ENCODE measurements around the gene CD109. TPM values are rescaled to one million over a fixed set of nuclear protein-coding genes. Genes with fewer than 3 reads are reported as not detected.
"Not testable (repeated sequence)": the region's sequence is repeated elsewhere in the genome, so short reads cannot be mapped to it uniquely, and the experiment has no call there.

Gene CD109
- total RNA-seq, 1 experiment from 2014 or later: 4.9 TPM

- Histone ChIP-seq H3K4me3 (no peak overlapping the region), H3K4me1 (peaks cover 7% of the 10 kb centered on the region), H3K27me3 (no peaks in the 10 kb centered on the region), H3K9me3 (replicated peaks) (no peaks in the 10 kb centered on the region), H3K36me3 (no peaks in the 10 kb centered on the region), H3K27ac (peak overlapping the region; percentile 30)
- DNase-seq: peak; percentile 54 to 69
Observed at GRCh38 chr6:73704260-73704659, 8.3 kb downstream of the CD109 start.

DNA sequence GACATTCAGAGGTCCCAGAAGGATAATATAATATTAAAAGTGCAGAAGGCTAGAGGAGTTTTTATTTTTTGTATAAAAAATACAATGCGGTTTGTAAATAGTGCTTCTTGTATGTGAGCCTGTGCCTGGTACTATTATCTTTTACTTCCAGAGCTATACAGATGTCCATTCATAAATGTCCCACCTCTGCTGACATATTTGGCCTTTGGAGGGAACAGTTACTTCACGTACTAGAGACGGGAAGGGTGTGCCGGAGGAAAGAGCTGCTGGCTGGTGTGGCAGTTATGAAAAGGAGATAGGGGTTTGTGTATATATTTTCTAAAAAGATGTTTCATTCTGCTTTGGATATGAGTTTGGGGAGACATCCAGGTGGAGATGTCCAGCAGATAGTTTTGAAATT lies 8.8 kb downstream of the CD109 start:
- Histone ChIP-seq H3K36me3 (no peaks in the 10 kb centered on the region), H3K27ac (peak overlapping the region; percentile 30), H3K4me1 (peaks cover 7% of the 10 kb centered on the region), H3K9me3 (replicated peaks) (no peaks in the 10 kb centered on the region), H3K27me3 (no peaks in the 10 kb centered on the region), H3K4me3 (no peak overlapping the region)
- no peak for DNase-seq

- no peaks in the 10 kb centered on the region for H3K36me3 ChIP-seq
- DNase-seq: no peak
- no peak overlapping the region for H3K27ac ChIP-seq
- H3K4me1 ChIP-seq: peaks cover 16% of the 10 kb centered on the region
- no peaks in the 10 kb centered on the region for H3K27me3 ChIP-seq
- H3K4me3 ChIP-seq: no peak overlapping the region
- H3K9me3 ChIP-seq (replicated peaks): no peaks in the 10 kb centered on the region
Observed at GRCh38 chr6:73706971-73707370, 11.0 kb downstream of the CD109 start.

- no peaks in the 10 kb centered on the region for H3K36me3 ChIP-seq
- H3K27me3 ChIP-seq: no peaks in the 10 kb centered on the region
- DNase-seq: peak; percentile 51 to 71
- no peak overlapping the region for H3K27ac ChIP-seq
- peaks cover 10% of the 10 kb centered on the region for H3K4me1 ChIP-seq
- no peak overlapping the region for H3K4me3 ChIP-seq
- no peaks in the 10 kb centered on the region for H3K9me3 ChIP-seq (replicated peaks)
Observed at GRCh38 chr6:73710470-73710869, 14.5 kb downstream of the CD109 start.

GRCh38 chr6:73710948-73711347 lies 14.9 kb downstream of the CD109 start:
- H3K27ac ChIP-seq: no peak overlapping the region
- H3K4me1 ChIP-seq: peaks cover 10% of the 10 kb centered on the region
- no peaks in the 10 kb centered on the region for H3K36me3 ChIP-seq
- no peaks in the 10 kb centered on the region for H3K27me3 ChIP-seq
- no peaks in the 10 kb centered on the region for H3K9me3 ChIP-seq (replicated peaks)
- no peak overlapping the region for H3K4me3 ChIP-seq
- no peak for DNase-seq

GRCh38 chr6:73712535-73713173 lies 16.7 kb downstream of the CD109 start:
- Histone ChIP-seq H3K27ac (no peak overlapping the region), H3K4me3 (no peak overlapping the region), H3K9me3 (replicated peaks) (no peaks in the 10 kb centered on the region), H3K27me3 (no peaks in the 10 kb centered on the region), H3K36me3 (no peaks in the 10 kb centered on the region), H3K4me1 (peaks cover 10% of the 10 kb centered on the region)
- DNase-seq: no peak

GRCh38 chr6:73713426-73714147 lies 17.6 kb downstream of the CD109 start:
- Histone ChIP-seq H3K36me3 (no peaks in the 10 kb centered on the region), H3K4me1 (peaks cover 10% of the 10 kb centered on the region), H3K4me3 (no peak overlapping the region), H3K27me3 (no peaks in the 10 kb centered on the region), H3K9me3 (replicated peaks) (no peaks in the 10 kb centered on the region), H3K27ac (no peak overlapping the region)
- no peak for DNase-seq

- H3K36me3 ChIP-seq; H3K27ac ChIP-seq; H3K4me1 ChIP-seq; H3K27me3 ChIP-seq; DNase-seq; H3K9me3 ChIP-seq (replicated peaks); H3K4me3 ChIP-seq: not testable (repeated sequence)
Observed at GRCh38 chr6:73715111-73715508, 19.1 kb downstream of the CD109 start.

DNA sequence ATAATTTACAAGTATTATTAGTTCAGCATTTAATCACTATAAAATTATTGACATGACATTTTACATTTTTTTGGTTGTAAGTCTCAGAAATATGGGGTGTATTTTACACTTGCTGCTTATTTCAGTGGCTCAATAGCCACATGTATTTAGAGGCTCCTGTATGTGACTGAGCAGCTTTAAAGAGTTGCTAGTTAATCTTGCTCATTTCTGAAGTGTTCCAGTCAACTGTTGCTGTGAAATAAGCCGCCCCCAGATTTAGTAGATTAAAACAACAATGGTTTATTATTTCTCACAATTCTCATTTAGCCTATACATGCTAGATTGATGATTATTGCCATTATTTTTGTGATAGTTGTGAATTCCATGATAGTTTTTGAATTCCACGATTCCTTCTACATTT lies 23.0 kb downstream of the CD109 start:
- no peak for DNase-seq
- H3K27ac ChIP-seq: no peak overlapping the region
- H3K4me1 ChIP-seq: no peaks in the 10 kb centered on the region
- H3K27me3 ChIP-seq: no peaks in the 10 kb centered on the region
- no peaks in the 10 kb centered on the region for H3K36me3 ChIP-seq
- H3K4me3 ChIP-seq: no peak overlapping the region
- no peaks in the 10 kb centered on the region for H3K9me3 ChIP-seq (replicated peaks)

GRCh38 chr6:73722318-73723060 lies 26.5 kb downstream of the CD109 start:
- no peak overlapping the region for H3K27ac ChIP-seq
- no peaks in the 10 kb centered on the region for H3K27me3 ChIP-seq
- DNase-seq: no peak
- no peaks in the 10 kb centered on the region for H3K36me3 ChIP-seq
- H3K4me3 ChIP-seq: no peak overlapping the region
- no peaks in the 10 kb centered on the region for H3K9me3 ChIP-seq (replicated peaks)
- no peaks in the 10 kb centered on the region for H3K4me1 ChIP-seq

GRCh38 chr6:73723480-73723879 lies 27.5 kb downstream of the CD109 start:
- not testable (repeated sequence) for H3K27ac ChIP-seq; H3K9me3 ChIP-seq (replicated peaks); H3K4me3 ChIP-seq; DNase-seq; H3K36me3 ChIP-seq; H3K27me3 ChIP-seq; H3K4me1 ChIP-seq

DNA sequence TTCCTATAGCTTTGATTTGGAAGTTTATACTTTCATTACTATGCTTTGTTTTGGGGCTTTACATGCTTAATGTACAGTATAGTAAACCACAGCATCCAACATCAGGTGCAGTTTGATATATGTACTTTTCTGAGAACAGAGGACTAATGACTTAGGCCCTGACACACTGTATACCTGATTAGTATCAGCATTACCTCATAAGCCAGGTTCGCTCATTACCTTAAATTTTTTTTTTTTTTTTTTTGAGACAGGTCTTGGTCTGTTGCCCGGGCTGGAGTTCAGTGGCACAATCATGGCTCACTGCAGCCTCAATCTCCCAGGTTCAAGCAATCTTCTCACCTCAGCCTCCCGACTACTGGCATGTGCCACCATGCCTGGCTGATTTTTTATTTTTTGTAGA lies 28.4 kb downstream of the CD109 start:
- no peak for DNase-seq
- H3K9me3 ChIP-seq (replicated peaks): no peaks in the 10 kb centered on the region
- H3K27me3 ChIP-seq: no peaks in the 10 kb centered on the region
- H3K27ac ChIP-seq: no peak overlapping the region
- H3K36me3 ChIP-seq: no peaks in the 10 kb centered on the region
- H3K4me1 ChIP-seq: no peaks in the 10 kb centered on the region
- no peak overlapping the region for H3K4me3 ChIP-seq

DNA sequence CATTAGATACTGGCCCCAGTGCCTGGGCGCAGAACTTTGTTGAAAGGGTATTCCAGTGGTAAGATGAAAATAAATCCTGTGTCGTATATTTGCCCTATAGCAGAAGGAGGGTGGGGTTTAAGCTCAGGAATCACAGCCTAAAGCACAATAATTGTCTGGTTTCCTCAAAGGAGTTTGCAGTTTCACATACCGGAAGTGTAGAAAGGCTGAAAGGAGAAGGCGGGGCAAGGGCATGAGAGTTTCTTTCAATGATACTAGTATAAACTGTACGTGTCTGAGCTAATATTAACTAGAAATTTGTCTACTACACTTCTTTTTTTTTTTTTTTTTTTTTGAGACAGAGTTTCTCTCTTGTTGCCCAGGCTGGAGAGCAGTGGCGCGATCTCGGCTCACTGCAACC lies 29.2 kb downstream of the CD109 start:
- H3K27ac ChIP-seq; H3K9me3 ChIP-seq (replicated peaks); H3K36me3 ChIP-seq; DNase-seq; H3K27me3 ChIP-seq; H3K4me3 ChIP-seq; H3K4me1 ChIP-seq: not testable (repeated sequence)

DNA sequence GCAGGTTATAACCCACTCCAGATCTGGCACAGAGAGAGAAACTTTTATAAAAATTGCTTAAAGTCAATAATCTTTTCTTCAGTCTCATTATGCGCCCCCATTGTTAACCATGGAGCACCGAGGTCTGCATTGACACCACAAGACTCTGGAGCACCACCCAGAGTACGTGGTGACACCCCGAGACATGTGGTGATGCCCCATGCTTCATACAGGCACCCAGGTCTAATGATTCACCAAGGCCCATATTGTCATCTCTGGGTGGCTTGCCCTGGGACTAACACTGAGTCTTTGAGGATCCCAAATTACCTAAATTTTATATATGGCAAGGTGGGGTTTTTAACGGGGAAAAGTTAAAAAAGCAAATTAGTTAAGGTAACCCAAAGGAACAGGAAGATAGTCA lies 31.1 kb downstream of the CD109 start:
- no peaks in the 10 kb centered on the region for H3K9me3 ChIP-seq (replicated peaks)
- H3K27ac ChIP-seq: no peak overlapping the region
- no peaks in the 10 kb centered on the region for H3K4me1 ChIP-seq
- H3K4me3 ChIP-seq: no peak overlapping the region
- no peaks in the 10 kb centered on the region for H3K27me3 ChIP-seq
- no peaks in the 10 kb centered on the region for H3K36me3 ChIP-seq
- no peak for DNase-seq

GRCh38 chr6:73728548-73729205 lies 32.7 kb downstream of the CD109 start:
- Histone ChIP-seq H3K27me3 (no peaks in the 10 kb centered on the region), H3K27ac (no peak overlapping the region), H3K4me1 (no peaks in the 10 kb centered on the region), H3K9me3 (replicated peaks) (no peaks in the 10 kb centered on the region), H3K4me3 (no peak overlapping the region), H3K36me3 (no peaks in the 10 kb centered on the region)
- DNase-seq: no peak

Measured in SJCRH30 (cell line).